Breast epithelium (tissue), 3 donors: ENCODE measurements around the gene GSG1L2.

Experiments used
- POLR2A ChIP-seq: fragments of 450-650 bp; IDR thresholded peaks from one replicate; pipeline ENCODE4 v1.6.1; 2016; ENCODE audit warnings: antibody characterized with exemption, mild to moderate bottlenecking, moderate library complexity
- POLR2AphosphoS5 ChIP-seq, 3 donors: sonication (generic); formaldehyde crosslinking; IDR thresholded peaks; one replicate each; pipeline ENCODE4 v1.6.1; 2017; ENCODE audit warnings: antibody characterized with exemption in 3 of 3
- TF ChIP-seq, protein P1 (sequence below), 3 donors: fragments of 450-650 bp; IDR thresholded peaks; one replicate each; pipeline ENCODE4 v1.5.1; 2016 to 2017; ENCODE audit warnings: antibody characterized with exemption in 3 of 3, mild to moderate bottlenecking in 3 of 3, moderate library complexity in 3 of 3

DNA sequence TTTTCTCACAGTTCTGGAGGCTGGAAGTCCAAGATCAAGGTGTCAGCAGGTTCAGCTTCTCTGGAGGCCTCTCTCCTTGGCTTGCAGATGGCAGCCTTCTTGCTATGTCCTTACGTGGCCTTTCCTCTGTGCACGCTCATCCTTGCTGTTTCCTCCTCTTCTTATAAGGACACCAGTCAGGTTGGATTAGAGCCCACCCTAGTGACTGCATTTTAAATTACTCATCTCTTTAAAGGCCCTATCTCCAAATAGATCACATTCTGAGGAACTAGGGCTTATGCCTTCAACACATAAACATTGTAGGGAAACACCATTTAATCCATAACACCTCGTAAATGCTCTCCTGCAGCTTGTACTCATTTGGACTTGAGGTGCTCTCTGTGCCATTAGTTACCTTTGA, 66.8 kb downstream of the GSG1L2 start:
- TF ChIP-seq POLR2A (no peak), POLR2AphosphoS5 (IDR thresholded peaks at IDR 0.05) (no peak)
- TF ChIP-seq, protein P1, sequence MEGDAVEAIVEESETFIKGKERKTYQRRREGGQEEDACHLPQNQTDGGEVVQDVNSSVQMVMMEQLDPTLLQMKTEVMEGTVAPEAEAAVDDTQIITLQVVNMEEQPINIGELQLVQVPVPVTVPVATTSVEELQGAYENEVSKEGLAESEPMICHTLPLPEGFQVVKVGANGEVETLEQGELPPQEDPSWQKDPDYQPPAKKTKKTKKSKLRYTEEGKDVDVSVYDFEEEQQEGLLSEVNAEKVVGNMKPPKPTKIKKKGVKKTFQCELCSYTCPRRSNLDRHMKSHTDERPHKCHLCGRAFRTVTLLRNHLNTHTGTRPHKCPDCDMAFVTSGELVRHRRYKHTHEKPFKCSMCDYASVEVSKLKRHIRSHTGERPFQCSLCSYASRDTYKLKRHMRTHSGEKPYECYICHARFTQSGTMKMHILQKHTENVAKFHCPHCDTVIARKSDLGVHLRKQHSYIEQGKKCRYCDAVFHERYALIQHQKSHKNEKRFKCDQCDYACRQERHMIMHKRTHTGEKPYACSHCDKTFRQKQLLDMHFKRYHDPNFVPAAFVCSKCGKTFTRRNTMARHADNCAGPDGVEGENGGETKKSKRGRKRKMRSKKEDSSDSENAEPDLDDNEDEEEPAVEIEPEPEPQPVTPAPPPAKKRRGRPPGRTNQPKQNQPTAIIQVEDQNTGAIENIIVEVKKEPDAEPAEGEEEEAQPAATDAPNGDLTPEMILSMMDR (IDR thresholded peaks at IDR 0.05): no peak
